BJ (cell line): ENCODE measurements around the gene SALL4. TPM values are rescaled to one million over a fixed set of nuclear protein-coding genes. Genes with fewer than 3 reads are reported as not detected.
"Not testable (repeated sequence)": the region's sequence is repeated elsewhere in the genome, so short reads cannot be mapped to it uniquely, and the experiment has no call there.

Source experiments
- CTCF ChIA-PET: fragments of 350-600 bp; formaldehyde crosslinking; extraction: SDS; loops from one replicate; lab custom pipeline; 2021; ENCODE audit warnings: antibody characterized with exemption, inconsistent platforms; lab: Yijun Ruan, JAX
- POLR2A ChIA-PET: fragments of 300-600 bp; sonication (Branson Sonifier 250); formaldehyde crosslinking; extraction: SDS; loops from one replicate; lab custom pipeline; 2021; ENCODE audit warnings: antibody characterized with exemption; lab: Charles Lee
- DNase-seq: peaks from one replicate; pipeline ENCODE4 v3.0.0-alpha.2; 2011; ENCODE audit warnings: low read depth
- H3K27me3 ChIP-seq: 2 replicates; pipeline ENCODE4 v1.6.0; 2011; ENCODE audit warnings: low read length; ENCODE audit not compliant: control insufficient read depth, insufficient read depth
- H3K36me3 ChIP-seq: 2 replicates; pipeline ENCODE4 v1.5.1; 2011; ENCODE audit warnings: low read length; ENCODE audit not compliant: control insufficient read depth, insufficient read depth
- H3K4me3 ChIP-seq: 2 replicates; pipeline ENCODE4 v1.5.1; 2011; ENCODE audit warnings: low read depth, mild to moderate bottlenecking, control low read depth, low read length
- polyA plus RNA-seq: library from polyadenylated mRNA; depleted of rRNA; stranded (reverse); fragments of >200 nt; gene quantifications from 2 replicates; pipeline ENCODE4 v1.2.3, GENCODE V29; 2011
- TF ChIP-seq, protein P1 (sequence below): IDR thresholded peaks from 2 replicates; pipeline ENCODE4 v1.5.1; 2011; ENCODE audit warnings: low read depth, mild to moderate bottlenecking, control low read depth, inconsistent platforms, low read length, moderate library complexity; ENCODE audit not compliant: insufficient read depth

Gene SALL4
- polyA plus RNA-seq, 1 experiment, result 0.54 TPM

DNA sequence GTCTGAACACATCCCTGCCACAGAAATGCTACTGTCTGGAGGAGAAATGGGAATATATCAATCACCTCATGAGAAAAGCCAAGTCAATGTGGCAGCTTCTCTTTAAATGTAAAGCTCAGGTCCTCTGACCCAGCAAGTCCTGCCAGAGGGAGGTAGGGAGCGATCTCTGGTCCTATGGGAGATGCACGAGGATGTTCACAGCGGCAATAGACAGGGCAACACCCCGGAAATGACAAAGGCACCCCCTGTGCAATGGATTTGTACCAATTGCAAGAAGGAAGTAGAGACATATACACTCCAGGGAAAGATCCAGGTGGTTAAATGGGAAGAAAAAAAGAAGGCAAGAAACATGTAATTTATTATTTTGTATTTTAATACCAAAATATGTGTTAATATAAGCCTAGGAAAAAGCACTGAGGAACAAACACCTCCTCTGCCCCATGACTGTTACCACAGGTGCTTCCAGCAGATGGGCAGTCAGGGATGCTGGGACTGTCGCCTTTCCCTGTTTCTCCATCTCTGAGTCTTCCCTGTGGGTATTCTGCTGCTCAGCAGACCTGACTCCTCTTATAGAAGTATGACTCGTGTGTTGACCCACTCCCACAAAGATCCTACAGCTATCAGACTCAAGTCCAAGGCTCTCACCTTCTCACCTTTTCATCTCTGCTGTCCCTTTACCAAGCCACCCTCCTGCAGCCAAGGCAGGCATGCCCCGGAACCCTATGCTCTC is 55.0 kb downstream of the SALL4 start:
- ChIA-PET CTCF (no interaction called here), POLR2A (no interaction called here)

DNA sequence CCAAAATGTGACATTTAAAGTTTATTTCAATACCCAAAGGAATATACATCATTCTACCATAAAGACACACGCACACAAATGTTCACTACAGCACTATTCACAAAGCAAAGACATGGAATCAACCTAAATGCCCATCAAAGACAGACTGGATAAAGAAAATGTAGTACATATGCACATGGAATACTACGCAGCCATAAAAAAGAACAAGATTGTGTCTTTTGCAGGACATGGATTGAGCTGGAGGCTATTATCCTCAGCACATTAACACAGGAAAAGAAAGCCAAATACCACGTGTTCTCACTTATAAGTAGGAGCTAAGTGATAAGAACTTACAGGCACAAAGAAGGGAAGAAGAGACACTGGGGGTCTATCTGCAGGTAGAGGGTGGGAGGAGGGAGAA is 56.5 kb downstream of the SALL4 start:
- ChIA-PET POLR2A (no interaction called here), CTCF (interaction anchor here (1.2 kb wide), 1 partner anchor 54 kb away, joined by 3 read pairs; no protein-coding TSS in a partner anchor)
- Histone ChIP-seq H3K4me3 (no peak overlapping the region), H3K27me3 (no peaks in the 10 kb centered on the region), H3K36me3 (no peaks in the 10 kb centered on the region)
- TF ChIP-seq, protein P1, sequence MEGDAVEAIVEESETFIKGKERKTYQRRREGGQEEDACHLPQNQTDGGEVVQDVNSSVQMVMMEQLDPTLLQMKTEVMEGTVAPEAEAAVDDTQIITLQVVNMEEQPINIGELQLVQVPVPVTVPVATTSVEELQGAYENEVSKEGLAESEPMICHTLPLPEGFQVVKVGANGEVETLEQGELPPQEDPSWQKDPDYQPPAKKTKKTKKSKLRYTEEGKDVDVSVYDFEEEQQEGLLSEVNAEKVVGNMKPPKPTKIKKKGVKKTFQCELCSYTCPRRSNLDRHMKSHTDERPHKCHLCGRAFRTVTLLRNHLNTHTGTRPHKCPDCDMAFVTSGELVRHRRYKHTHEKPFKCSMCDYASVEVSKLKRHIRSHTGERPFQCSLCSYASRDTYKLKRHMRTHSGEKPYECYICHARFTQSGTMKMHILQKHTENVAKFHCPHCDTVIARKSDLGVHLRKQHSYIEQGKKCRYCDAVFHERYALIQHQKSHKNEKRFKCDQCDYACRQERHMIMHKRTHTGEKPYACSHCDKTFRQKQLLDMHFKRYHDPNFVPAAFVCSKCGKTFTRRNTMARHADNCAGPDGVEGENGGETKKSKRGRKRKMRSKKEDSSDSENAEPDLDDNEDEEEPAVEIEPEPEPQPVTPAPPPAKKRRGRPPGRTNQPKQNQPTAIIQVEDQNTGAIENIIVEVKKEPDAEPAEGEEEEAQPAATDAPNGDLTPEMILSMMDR, result no peak
- no peak for DNase-seq

More for the DNA sequence above, 55.0 kb downstream of the SALL4 start:
- Histone ChIP-seq H3K36me3 (no peaks in the 10 kb centered on the region), H3K27me3 (no peaks in the 10 kb centered on the region), H3K4me3 (no peak overlapping the region)
- DNase-seq, result no peak
- TF ChIP-seq, protein P1, result no peak

DNA sequence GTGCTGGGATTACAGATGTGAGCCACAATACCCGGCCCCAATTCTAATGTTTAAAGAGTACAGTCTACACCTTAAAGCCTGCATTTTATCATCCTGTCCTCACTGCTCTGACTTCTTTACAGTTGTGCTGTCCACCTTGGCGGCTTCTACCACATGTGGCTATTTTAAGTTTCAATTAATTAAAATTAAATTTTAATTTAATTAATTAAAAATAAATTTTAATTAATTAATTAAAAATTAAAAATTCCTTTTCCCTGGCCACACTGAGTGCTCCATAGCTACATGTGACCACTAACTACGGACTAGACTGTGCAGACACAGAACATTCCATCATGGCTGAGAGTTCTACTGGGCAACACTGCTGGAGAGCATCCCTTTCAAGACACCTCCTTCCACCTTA is 61.5 kb downstream of the SALL4 start:
- ChIA-PET POLR2A (no interaction called here), CTCF (interaction anchor here (2.0 to 2.2 kb wide), 2 partner anchors 40 to 59 kb away, joined by 4 read pairs; no protein-coding TSS in a partner anchor)
- TF ChIP-seq, protein P1, result no peak
- no peaks in the 10 kb centered on the region for H3K27me3 ChIP-seq
- no peaks in the 10 kb centered on the region for H3K36me3 ChIP-seq
- no peak overlapping the region for H3K4me3 ChIP-seq
- no peak for DNase-seq

DNA sequence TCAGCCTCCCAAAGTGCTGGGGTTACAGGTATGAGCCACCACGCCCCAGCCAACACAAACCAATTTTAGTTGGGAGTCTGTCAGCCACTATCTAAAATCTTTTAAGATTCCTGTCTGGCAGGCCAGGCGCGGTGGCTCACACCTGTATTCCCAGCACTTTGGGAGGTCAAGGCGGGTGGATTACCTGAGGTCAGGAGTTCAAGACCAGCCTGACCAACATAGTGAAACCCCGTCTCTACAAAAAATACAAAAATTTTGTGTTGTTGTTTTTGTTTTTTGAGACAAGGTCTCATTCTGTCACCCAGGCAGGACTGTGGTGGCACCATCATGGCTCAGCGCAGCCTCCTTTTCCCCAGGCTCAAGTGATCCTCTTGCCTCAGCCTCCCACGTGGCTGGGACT is 62.0 kb downstream of the SALL4 start:
- POLR2A ChIA-PET, H3K4me3 ChIP-seq: not testable (repeated sequence)

DNA sequence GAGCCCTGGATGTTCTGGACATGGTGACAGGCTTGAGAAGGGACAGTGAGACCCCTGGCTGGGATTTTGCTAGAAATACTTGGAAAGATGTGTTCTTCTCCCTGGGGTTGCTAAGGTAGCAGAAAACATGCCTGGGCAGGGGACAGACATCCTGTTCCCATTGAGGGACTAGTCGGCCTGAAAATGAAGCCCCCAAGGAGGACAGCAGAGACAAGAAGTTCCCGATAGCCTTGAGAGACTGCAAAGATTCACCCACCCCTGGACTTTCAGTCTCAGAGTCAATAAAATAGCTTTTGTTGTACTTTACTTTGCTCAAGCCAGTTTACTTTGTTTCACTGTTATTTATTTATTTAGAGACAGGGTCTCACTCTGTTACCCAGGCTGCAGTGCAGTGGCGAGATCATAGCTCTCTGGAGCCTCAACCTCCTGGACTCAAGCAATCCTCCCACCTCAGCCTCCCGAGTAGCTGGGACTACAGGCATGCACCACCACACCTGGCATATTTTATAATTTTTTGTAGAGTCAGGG is 62.5 kb downstream of the SALL4 start:
- CTCF ChIA-PET, result interaction anchor here (0.8 kb wide), 1 partner anchor 10 kb away, joined by 6 read pairs; no protein-coding TSS in a partner anchor
- POLR2A ChIA-PET, result no interaction called here
- no peak overlapping the region for H3K4me3 ChIP-seq
- H3K36me3 ChIP-seq, result no peaks in the 10 kb centered on the region
- no peak for DNase-seq
- TF ChIP-seq, protein P1, result no peak
- H3K27me3 ChIP-seq, result no peaks in the 10 kb centered on the region

More for the DNA sequence above, 62.0 kb downstream of the SALL4 start:
- H3K36me3 ChIP-seq, DNase-seq, H3K27me3 ChIP-seq, CTCF ChIA-PET: not testable (repeated sequence)
